ENCODE results near the gene H6PD.

Gene H6PD

GRCh38 chr1:9278585-9279153 lies 44.1 kb downstream of the H6PD start:
- no peak for DNase-seq (ENCODE audit: low spot score)

- no peak for DNase-seq (ENCODE audit: low spot score)
These were observed 44.7 kb downstream of the H6PD start for GRCh38 chr1:9279172-9279840.

GRCh38 chr1:9280015-9280860 lies 45.7 kb downstream of the H6PD start:
- peak; percentile 92 for DNase-seq (ENCODE audit: low spot score)

GRCh38 chr1:9281071-9281827 lies 46.7 kb downstream of the H6PD start:
- DNase-seq (ENCODE audit: low spot score) = no peak

- no peak for DNase-seq (ENCODE audit: low spot score)
These were observed 47.5 kb downstream of the H6PD start for GRCh38 chr1:9281908-9282695.

- DNase-seq (ENCODE audit: low spot score) = no peak
These were observed 48.1 kb downstream of the H6PD start for GRCh38 chr1:9282696-9282955.

GRCh38 chr1:9284061-9284460 lies 49.5 kb downstream of the H6PD start:
- DNase-seq (ENCODE audit: low spot score) = no peak

- DNase-seq (ENCODE audit: low spot score) = no peak
These were observed 52.0 kb downstream of the H6PD start for GRCh38 chr1:9286556-9286955.

- DNase-seq (ENCODE audit: low spot score) = peak; percentile 73
These were observed 54.5 kb downstream of the H6PD start for GRCh38 chr1:9289090-9289534.

GRCh38 chr1:9289711-9290485 lies 55.3 kb downstream of the H6PD start:
- DNase-seq (ENCODE audit: low spot score) = peak; percentile 86

GRCh38 chr1:9291914-9292360 lies 57.4 kb downstream of the H6PD start:
- peak; percentile 39 for DNase-seq (ENCODE audit: low spot score)

GRCh38 chr1:9292361-9293240 lies 58.0 kb downstream of the H6PD start, which contains the start of gene SPSB1:
TSS of gene SPSB1 (plus strand) at chr1:9292894. CDS start at chr1:9355892, 62,998 bp downstream.
- peak; percentile 84 for DNase-seq (ENCODE audit: low spot score)

GRCh38 chr1:9293241-9293532 lies 58.6 kb downstream of the H6PD start:
- DNase-seq (ENCODE audit: low spot score) = no peak

- DNase-seq (ENCODE audit: low spot score) = peak; percentile 46
These were observed 59.2 kb downstream of the H6PD start for GRCh38 chr1:9293533-9294404.

GRCh38 chr1:9294405-9294773 lies 59.8 kb downstream of the H6PD start:
- peak; percentile 93 for DNase-seq (ENCODE audit: low spot score)

- DNase-seq (ENCODE audit: low spot score) = peak; percentile 91
These were observed 60.5 kb downstream of the H6PD start for GRCh38 chr1:9294910-9295636.

GRCh38 chr1:9295884-9296283 lies 61.3 kb downstream of the H6PD start:
- no peak for DNase-seq (ENCODE audit: low spot score)

GRCh38 chr1:9296850-9297249 lies 62.3 kb downstream of the H6PD start:
- DNase-seq (ENCODE audit: low spot score) = no peak

Measured in kidney tubule cell (primary cell).